ENCODE data around the gene IGF1R. TPM values are rescaled to one million over a fixed set of nuclear protein-coding genes. Genes with fewer than 3 reads are reported as not detected.

The IGF1R gene
- total and polyA plus RNA-seq, 2 of the 8 experiments (the other 6 are each of a cell fraction or from before 2014, with no cell fraction given): 32.9 to 109 TPM

GRCh38 chr15:98684436-98684835 lies 36.1 kb downstream of the IGF1R start:
- no peaks in the 10 kb centered on the region for H3K23me2 ChIP-seq (ENCODE audit: low read depth, low read length)
- H2AK5ac ChIP-seq (ENCODE audit: low read depth, low read length): no peak overlapping the region
- no peaks in the 10 kb centered on the region for H3K36me3 ChIP-seq (ENCODE audit: control insufficient read depth in 2 of 4, insufficient read depth in 4 of 4, low read length in 3 of 4)
- H3K27ac ChIP-seq (ENCODE audit: low read depth, low read length): no peak overlapping the region
- peaks cover 24% of the 10 kb centered on the region for H3K79me1 ChIP-seq (ENCODE audit: low read depth, low read length)
- no peak overlapping the region for H4K5ac ChIP-seq (ENCODE audit: insufficient read length, low read depth, low read length)
- H4K8ac ChIP-seq (ENCODE audit: extremely low read depth, insufficient read depth, low read length): no peak overlapping the region
- no peak overlapping the region for H2BK15ac ChIP-seq (ENCODE audit: low read length)
- no peak overlapping the region for H3K4ac ChIP-seq (replicated peaks; ENCODE audit: insufficient read length, low read depth, low read length)
- H4K20me1 ChIP-seq (replicated peaks in 1 of 2; ENCODE audit: control insufficient read depth in 1 of 2, insufficient read depth in 2 of 2, low read length in 2 of 2): peaks cover 25 to 42% of the 10 kb centered on the region in 2 experiments
- no peak overlapping the region for H2BK120ac ChIP-seq (replicated peaks; ENCODE audit: low read depth, low read length)
- H3K9me3 ChIP-seq (ENCODE audit: insufficient read depth in 2 of 2, low read depth in 1 of 2, low read length in 1 of 2): no peaks in the 10 kb centered on the region
- H2AFZ ChIP-seq (ENCODE audit: low read length): no peak overlapping the region
- ChIA-PET CTCF (ENCODE audit: partially characterized antibody) (interaction anchor here (1.0 to 3.4 kb wide), 6 partner anchors 19 to 48 kb away, joined by 3 to 12 read pairs (median 4); no protein-coding TSS in a partner anchor), POLR2A (ENCODE audit: partially characterized antibody) (interaction anchor here (1.2 to 1.5 kb wide), 3 partner anchors 10 to 34 kb away, joined by 3 to 5 read pairs (median 3); no protein-coding TSS in a partner anchor)
- no peak overlapping the region for H3K23ac ChIP-seq (ENCODE audit: insufficient read length)
- no peaks in the 10 kb centered on the region; a peak in 1 of 7 replicates for H3K27me3 ChIP-seq (replicated peaks in 1 of 4; ENCODE audit: control insufficient read depth in 3 of 4, extremely low read depth in 1 of 4, insufficient read depth in 3 of 4, low read length in 3 of 4)
- no peak overlapping the region for H2BK12ac ChIP-seq (ENCODE audit: low read depth, low read length)
- DNase-seq (ENCODE audit: low read depth in 1 of 2, low spot score in 2 of 2): no peak
- peaks cover 59 to 99% of the 10 kb centered on the region in 2 experiments for H3K79me2 ChIP-seq (ENCODE audit: control insufficient read depth in 1 of 2, insufficient read depth in 2 of 2, low read length in 2 of 2)
- H4K91ac ChIP-seq (replicated peaks; ENCODE audit: insufficient read length, low read length): no peak overlapping the region
- no peak overlapping the region for H3K4me3 ChIP-seq (ENCODE audit: extremely low read depth in 1 of 4, insufficient read depth in 2 of 4, low read depth in 3 of 4, low read length in 4 of 4)
- no peak overlapping the region for H2BK5ac ChIP-seq (ENCODE audit: low read depth, low read length)
- H3K9ac ChIP-seq (replicated peaks in 1 of 4; ENCODE audit: extremely low read depth in 1 of 4, low read depth in 3 of 4, low read length in 3 of 4): no peak overlapping the region
- FAIRE-seq: no peak
- peaks cover 7 to 24% (median 20%) of the 10 kb centered on the region in 4 experiments for H3K4me1 ChIP-seq (replicated peaks in 1 of 4; ENCODE audit: control insufficient read depth in 3 of 4, insufficient read depth in 4 of 4, low read length in 3 of 4)
- 94% methylated on average over 4 of the region's 4 CpGs; no CpG with 5 or more reads in 1 of the 2 experiments for WGBS, 2 experiments (ENCODE audit: extremely low coverage in 1 of 2, insufficient coverage in 1 of 2, insufficient read length in 1 of 2, insufficient replicate concordance in 2 of 2, low coverage in 1 of 2, low lambda C conversion rate in 2 of 2, missing lambda C conversion rate in 1 of 2)
- H3K4me2 ChIP-seq (ENCODE audit: insufficient read depth in 1 of 2, low read depth in 2 of 2, low read length in 2 of 2): no peak overlapping the region
- H3K14ac ChIP-seq (ENCODE audit: insufficient read length): no peak overlapping the region
- no peak overlapping the region for H2BK20ac ChIP-seq (ENCODE audit: low read length)
- H3K18ac ChIP-seq (ENCODE audit: extremely low read depth, low read length): no peak overlapping the region
- no peak overlapping the region for H3K56ac ChIP-seq (replicated peaks; ENCODE audit: insufficient read length, low read depth, low read length)
- TF ChIP-seq RFX5 (IDR thresholded peaks at IDR 0.05; ENCODE audit: borderline replicate concordance, low read depth, low read length) (no peak), SIRT6 (IDR thresholded peaks at IDR 0.05; ENCODE audit: low read length) (no peak), SP1 (IDR thresholded peaks at IDR 0.05; ENCODE audit: low read depth, low read length) (no peak), NRF1 (IDR thresholded peaks at IDR 0.05; ENCODE audit: low read depth, low read length) (no peak), YY1 (IDR thresholded peaks at IDR 0.05; ENCODE audit: low read depth, low read length) (no peak), FOSL1 (IDR thresholded peaks at IDR 0.05; ENCODE audit: insufficient read depth, low read depth, low read length) (no peak), GTF2F1 (IDR thresholded peaks at IDR 0.05; ENCODE audit: borderline replicate concordance, low read depth, low read length) (no peak), CTCF (IDR thresholded peaks at IDR 0.05; ENCODE audit: control extremely low read depth in 1 of 3, insufficient read depth in 1 of 3, low read depth in 1 of 3, low read length in 3 of 3) (no peak), ZNF274 (IDR thresholded peaks at IDR 0.05; ENCODE audit: borderline replicate concordance, extremely low read depth, low read length) (no peak)
- TF ChIP-seq, protein P1, sequence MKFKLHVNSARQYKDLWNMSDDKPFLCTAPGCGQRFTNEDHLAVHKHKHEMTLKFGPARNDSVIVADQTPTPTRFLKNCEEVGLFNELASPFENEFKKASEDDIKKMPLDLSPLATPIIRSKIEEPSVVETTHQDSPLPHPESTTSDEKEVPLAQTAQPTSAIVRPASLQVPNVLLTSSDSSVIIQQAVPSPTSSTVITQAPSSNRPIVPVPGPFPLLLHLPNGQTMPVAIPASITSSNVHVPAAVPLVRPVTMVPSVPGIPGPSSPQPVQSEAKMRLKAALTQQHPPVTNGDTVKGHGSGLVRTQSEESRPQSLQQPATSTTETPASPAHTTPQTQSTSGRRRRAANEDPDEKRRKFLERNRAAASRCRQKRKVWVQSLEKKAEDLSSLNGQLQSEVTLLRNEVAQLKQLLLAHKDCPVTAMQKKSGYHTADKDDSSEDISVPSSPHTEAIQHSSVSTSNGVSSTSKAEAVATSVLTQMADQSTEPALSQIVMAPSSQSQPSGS (IDR thresholded peaks at IDR 0.05; ENCODE audit: low read length): no peak
